ENCODE data around the gene CHSY1. TPM values are rescaled to one million over a fixed set of nuclear protein-coding genes. Genes with fewer than 3 reads are reported as not detected.

Gene CHSY1
- polyA plus RNA-seq, 3 donors, result 2.7 to 19.0 (median 3.0) TPM

GRCh38 chr15:101179341-101180153 is 72.3 kb downstream of the CHSY1 start:
- Mint-ChIP-seq H3K9me3 (no peaks in the 10 kb centered on the region), H3K4me3 (no peak overlapping the region), H3K36me3 (peaks cover 38 to 51% of the 10 kb centered on the region in 2 donors), H3K4me1 (peaks cover 66% of the 10 kb centered on the region), H3K27me3 (ENCODE audit: low read depth in 3 of 3) (peaks cover 0 to 3% (median 0%) of the 10 kb centered on the region in 3 donors), H3K27ac (peak overlapping the region in 2 of 7 donors; percentile 68 to 70)
- Histone ChIP-seq H3K79me2 (ENCODE audit: insufficient read depth, low read length) (peaks cover 89% of the 10 kb centered on the region), H3K4me3 (replicated peaks in 1 of 3; ENCODE audit: low read depth in 2 of 3, low read length in 3 of 3) (no peak overlapping the region), H3K27ac (ENCODE audit: low read depth in 1 of 2, low read length in 2 of 2) (no peak overlapping the region), H4K20me1 (ENCODE audit: insufficient read depth, low read length) (peaks cover 28% of the 10 kb centered on the region), H3K36me3 (replicated peaks in 1 of 2; ENCODE audit: control insufficient read depth in 1 of 2, insufficient read depth in 2 of 2, low read length in 2 of 2) (peaks cover 8 to 54% of the 10 kb centered on the region in 2 donors), H2AFZ (ENCODE audit: insufficient read depth, low read depth, low read length, poor library complexity, severe bottlenecking) (no peak overlapping the region), H3K9me3 (replicated peaks in 1 of 2; ENCODE audit: control insufficient read depth in 1 of 2, insufficient read depth in 1 of 2, low read length in 2 of 2) (no peaks in the 10 kb centered on the region), H3K4me2 (replicated peaks; ENCODE audit: extremely low read depth, low read length, poor library complexity, severe bottlenecking) (no peak overlapping the region), H3K4me1 (ENCODE audit: control insufficient read depth in 1 of 2, insufficient read depth in 2 of 2, low read length in 2 of 2) (peaks cover 37 to 40% of the 10 kb centered on the region in 2 donors), H3K9ac (ENCODE audit: insufficient read depth, low read length, poor library complexity, severe bottlenecking) (no peak overlapping the region), H3K27me3 (ENCODE audit: control insufficient read depth in 2 of 2, insufficient read depth in 2 of 2, low read length in 2 of 2) (no peaks in the 10 kb centered on the region)
- WGBS (ENCODE audit: insufficient coverage), result 95% methylated on average over 16 of the region's 21 CpGs
- intact Hi-C loops (cut with micrococcal nuclease), result loop anchor here in 1 of 2 donors (10.0 kb wide), 1 partner anchor 55 kb away; no protein-coding TSS in a partner anchor
- no peak for TF ChIP-seq CTCF (IDR thresholded peaks at IDR 0.05)
- no peak for DNase-seq

GRCh38 chr15:101178931-101179330 is 72.9 kb downstream of the CHSY1 start:
- peaks cover 89% of the 10 kb centered on the region for H3K79me2 ChIP-seq (ENCODE audit: insufficient read depth, low read length)
- DNase-seq, result no peak
- TF ChIP-seq CTCF (IDR thresholded peaks at IDR 0.05), result no peak
- H3K4me2 ChIP-seq (replicated peaks; ENCODE audit: extremely low read depth, low read length, poor library complexity, severe bottlenecking), result no peak overlapping the region
- intact Hi-C loops (cut with micrococcal nuclease), result no loop called here
- H2AFZ ChIP-seq (ENCODE audit: insufficient read depth, low read depth, low read length, poor library complexity, severe bottlenecking), result no peak overlapping the region
- Mint-ChIP-seq H3K9me3 (no peaks in the 10 kb centered on the region), H3K36me3 (peaks cover 44 to 57% of the 10 kb centered on the region in 2 donors), H3K4me3 (no peak overlapping the region), H3K27me3 (ENCODE audit: low read depth in 3 of 3) (peaks cover 0 to 3% (median 0%) of the 10 kb centered on the region in 3 donors), H3K4me1 (peaks cover 70% of the 10 kb centered on the region), H3K27ac (peak overlapping the region in 2 of 7 donors; percentile 22 to 70)
- no peak overlapping the region for H3K4me3 ChIP-seq (replicated peaks in 1 of 3; ENCODE audit: low read depth in 2 of 3, low read length in 3 of 3)
- H3K36me3 ChIP-seq (replicated peaks in 1 of 2; ENCODE audit: control insufficient read depth in 1 of 2, insufficient read depth in 2 of 2, low read length in 2 of 2), result peaks cover 8 to 54% of the 10 kb centered on the region in 2 donors
- no peaks in the 10 kb centered on the region for H3K9me3 ChIP-seq (replicated peaks in 1 of 2; ENCODE audit: control insufficient read depth in 1 of 2, insufficient read depth in 1 of 2, low read length in 2 of 2)
- no peaks in the 10 kb centered on the region for H3K27me3 ChIP-seq (ENCODE audit: control insufficient read depth in 2 of 2, insufficient read depth in 2 of 2, low read length in 2 of 2)
- H3K27ac ChIP-seq (ENCODE audit: low read depth in 1 of 2, low read length in 2 of 2), result no peak overlapping the region
- no CpG with 5 or more reads among the region's 4 CpGs for WGBS (ENCODE audit: insufficient coverage)
- peaks cover 28% of the 10 kb centered on the region for H4K20me1 ChIP-seq (ENCODE audit: insufficient read depth, low read length)
- H3K4me1 ChIP-seq (ENCODE audit: control insufficient read depth in 1 of 2, insufficient read depth in 2 of 2, low read length in 2 of 2), result peaks cover 43 to 46% of the 10 kb centered on the region in 2 donors
- H3K9ac ChIP-seq (ENCODE audit: insufficient read depth, low read length, poor library complexity, severe bottlenecking), result no peak overlapping the region

Measured in CD14-positive monocyte (primary cell).